22Rv1 (cell line): ENCODE measurements around the gene PHB1.
"Not testable (repeated sequence)": the region's sequence is repeated elsewhere in the genome, so short reads cannot be mapped to it uniquely, and the experiment has no call there.

Experiments used
- ZFX ChIP-seq: fragments of 450-650 bp; IDR thresholded peaks from 2 replicates; pipeline ENCODE4 v1.6.1; 2017; ENCODE audit warnings: antibody characterized with exemption, borderline replicate concordance
- TF ChIP-seq, protein P1 (sequence below): fragments of 450-650 bp; IDR thresholded peaks from 2 replicates; pipeline ENCODE4 v1.5.1; 2017; ENCODE audit warnings: mild to moderate bottlenecking

DNA sequence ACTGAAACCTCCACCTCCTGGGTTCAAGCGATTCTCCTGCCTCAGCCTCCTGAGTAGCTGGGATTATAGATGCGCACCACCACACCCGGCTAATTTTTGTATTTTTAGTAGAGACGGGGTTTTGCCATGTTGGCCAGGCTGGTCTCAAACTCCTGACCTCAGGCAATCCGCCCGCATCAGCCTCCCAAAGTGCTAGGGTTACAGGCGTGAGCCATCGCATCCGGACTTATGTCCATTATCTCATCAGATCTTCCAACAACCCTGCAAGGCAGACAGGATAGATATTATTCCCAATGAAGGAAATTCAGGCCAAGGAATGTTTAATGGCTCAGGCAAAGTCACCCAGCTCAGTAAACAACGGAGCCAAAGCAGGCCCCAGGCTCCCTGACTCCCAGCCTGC is 49.6 kb downstream of the PHB1 start:
- TF ChIP-seq, protein P1, sequence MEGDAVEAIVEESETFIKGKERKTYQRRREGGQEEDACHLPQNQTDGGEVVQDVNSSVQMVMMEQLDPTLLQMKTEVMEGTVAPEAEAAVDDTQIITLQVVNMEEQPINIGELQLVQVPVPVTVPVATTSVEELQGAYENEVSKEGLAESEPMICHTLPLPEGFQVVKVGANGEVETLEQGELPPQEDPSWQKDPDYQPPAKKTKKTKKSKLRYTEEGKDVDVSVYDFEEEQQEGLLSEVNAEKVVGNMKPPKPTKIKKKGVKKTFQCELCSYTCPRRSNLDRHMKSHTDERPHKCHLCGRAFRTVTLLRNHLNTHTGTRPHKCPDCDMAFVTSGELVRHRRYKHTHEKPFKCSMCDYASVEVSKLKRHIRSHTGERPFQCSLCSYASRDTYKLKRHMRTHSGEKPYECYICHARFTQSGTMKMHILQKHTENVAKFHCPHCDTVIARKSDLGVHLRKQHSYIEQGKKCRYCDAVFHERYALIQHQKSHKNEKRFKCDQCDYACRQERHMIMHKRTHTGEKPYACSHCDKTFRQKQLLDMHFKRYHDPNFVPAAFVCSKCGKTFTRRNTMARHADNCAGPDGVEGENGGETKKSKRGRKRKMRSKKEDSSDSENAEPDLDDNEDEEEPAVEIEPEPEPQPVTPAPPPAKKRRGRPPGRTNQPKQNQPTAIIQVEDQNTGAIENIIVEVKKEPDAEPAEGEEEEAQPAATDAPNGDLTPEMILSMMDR = not testable (repeated sequence)
- not testable (repeated sequence) for TF ChIP-seq ZFX
